ENCODE measurements around the gene RGL4. TPM values are rescaled to one million over a fixed set of nuclear protein-coding genes. Genes with fewer than 3 reads are reported as not detected.
"Not testable (repeated sequence)": the region's sequence is repeated elsewhere in the genome, so short reads cannot be mapped to it uniquely, and the experiment has no call there.

The RGL4 gene
- total RNA-seq, 2 donors from 2014 or later, result 0.91 TPM; not detected in 1

GRCh38 chr22:23722724-23723123, 31.9 kb downstream of the RGL4 start:
- Histone ChIP-seq H3K36me3 (no peaks in the 10 kb centered on the region), H3K9me3 (no peaks in the 10 kb centered on the region), H3K27me3 (replicated peaks; ENCODE audit: insufficient read depth) (no peaks in the 10 kb centered on the region), H3K4me3 (no peak overlapping the region), H3K27ac (no peak overlapping the region), H3K4me1 (replicated peaks) (no peaks in the 10 kb centered on the region)
- no peak for DNase-seq (ENCODE audit: low spot score)
- intact Hi-C loops (cut with DNase I), result no loop called here
- TF ChIP-seq CTCF (IDR thresholded peaks at IDR 0.05), result no peak
- TF ChIP-seq POLR2AphosphoS5 (IDR thresholded peaks at IDR 0.05), result no peak
- TF ChIP-seq POLR2A (IDR thresholded peaks at IDR 0.05), result no peak
- 85% methylated on average over 2 of the region's 2 CpGs for WGBS

- H3K27me3 ChIP-seq (replicated peaks; ENCODE audit: insufficient read depth); H3K4me1 ChIP-seq (replicated peaks); DNase-seq (ENCODE audit: low spot score); H3K36me3 ChIP-seq; H3K9me3 ChIP-seq; intact Hi-C loops (cut with DNase I); H3K4me3 ChIP-seq; H3K27ac ChIP-seq: not testable (repeated sequence)
- 91% methylated on average over 4 of the region's 4 CpGs for WGBS
These were observed 37.3 kb downstream of the RGL4 start for GRCh38 chr22:23728108-23728507.

- no peaks in the 10 kb centered on the region for H3K9me3 ChIP-seq
- no peak for TF ChIP-seq CTCF (IDR thresholded peaks at IDR 0.05)
- no peak for TF ChIP-seq POLR2AphosphoS5 (IDR thresholded peaks at IDR 0.05)
- TF ChIP-seq POLR2A (IDR thresholded peaks at IDR 0.05), result no peak
- H3K27ac ChIP-seq, result no peak overlapping the region
- intact Hi-C loops (cut with DNase I), result no loop called here
- no peak overlapping the region for H3K4me3 ChIP-seq
- no peaks in the 10 kb centered on the region for H3K27me3 ChIP-seq (replicated peaks; ENCODE audit: insufficient read depth)
- no peaks in the 10 kb centered on the region for H3K4me1 ChIP-seq (replicated peaks)
- H3K36me3 ChIP-seq, result no peaks in the 10 kb centered on the region
- no peak for DNase-seq (ENCODE audit: low spot score)
These were observed 46.9 kb downstream of the RGL4 start for GRCh38 chr22:23737696-23738095.

GRCh38 chr22:23742505-23743264, 51.9 kb downstream of the RGL4 start:
- 57% methylated on average over 7 of the region's 7 CpGs for WGBS

GRCh38 chr22:23743303-23743705, 52.5 kb downstream of the RGL4 start:
- H3K4me3 ChIP-seq, result no peak overlapping the region
- TF ChIP-seq POLR2AphosphoS5 (IDR thresholded peaks at IDR 0.05), result no peak
- TF ChIP-seq CTCF (IDR thresholded peaks at IDR 0.05), result no peak
- no peak for TF ChIP-seq POLR2A (IDR thresholded peaks at IDR 0.05)
- H3K36me3 ChIP-seq, result peaks cover 9 to 19% of the 10 kb centered on the region in 2 donors
- WGBS, result 57% methylated on average over 2 of the region's 2 CpGs
- intact Hi-C loops (cut with DNase I), result no loop called here
- H3K27ac ChIP-seq, result no peak overlapping the region
- no peaks in the 10 kb centered on the region for H3K27me3 ChIP-seq (replicated peaks; ENCODE audit: insufficient read depth)
- no peak for DNase-seq (ENCODE audit: low spot score)
- no peaks in the 10 kb centered on the region for H3K9me3 ChIP-seq
- H3K4me1 ChIP-seq (replicated peaks), result no peaks in the 10 kb centered on the region

More at GRCh38 chr22:23742505-23743264, 51.9 kb downstream of the RGL4 start:
- Histone ChIP-seq H3K36me3 (peaks cover 9 to 19% of the 10 kb centered on the region in 2 donors), H3K9me3 (no peaks in the 10 kb centered on the region), H3K27ac (no peak overlapping the region), H3K4me3 (no peak overlapping the region), H3K27me3 (replicated peaks; ENCODE audit: insufficient read depth) (no peaks in the 10 kb centered on the region), H3K4me1 (replicated peaks) (no peaks in the 10 kb centered on the region)
- TF ChIP-seq CTCF (IDR thresholded peaks at IDR 0.05), result no peak
- TF ChIP-seq POLR2A (IDR thresholded peaks at IDR 0.05), result no peak
- TF ChIP-seq POLR2AphosphoS5 (IDR thresholded peaks at IDR 0.05), result no peak
- DNase-seq (ENCODE audit: low spot score), result no peak
- intact Hi-C loops (cut with DNase I), result no loop called here
